ENCODE data around the gene IHH. TPM values are rescaled to one million over a fixed set of nuclear protein-coding genes. Genes with fewer than 3 reads are reported as not detected.

IHH gene
- total RNA-seq, 1 donor from 2014 or later = 10.8 TPM

- Mint-ChIP-seq H3K9me3 (no peaks in the 10 kb centered on the region), H3K4me1 (ENCODE audit: unreplicated experiment) (peaks cover under 1% of the 10 kb centered on the region), H3K36me3 (no peaks in the 10 kb centered on the region), H3K27ac (no peak overlapping the region), H3K4me3 (no peak overlapping the region), H3K27me3 (peaks cover 83% of the 10 kb centered on the region)
- no peak for TF ChIP-seq CTCF (conservative IDR thresholded peaks at IDR 0.05)
- no peak for DNase-seq (ENCODE audit: extremely low spot score, unreplicated experiment)
Measured at GRCh38 chr2:219035942-219036341, 24.8 kb downstream of the IHH start.

- Mint-ChIP-seq H3K27me3 (peaks cover 74% of the 10 kb centered on the region), H3K9me3 (no peaks in the 10 kb centered on the region), H3K27ac (no peak overlapping the region), H3K36me3 (no peaks in the 10 kb centered on the region), H3K4me1 (ENCODE audit: unreplicated experiment) (no peaks in the 10 kb centered on the region), H3K4me3 (no peak overlapping the region)
- no peak for TF ChIP-seq CTCF (conservative IDR thresholded peaks at IDR 0.05)
- no peak for DNase-seq (ENCODE audit: extremely low spot score, unreplicated experiment)
Measured at GRCh38 chr2:219034823-219035222, 25.9 kb downstream of the IHH start.

DNA sequence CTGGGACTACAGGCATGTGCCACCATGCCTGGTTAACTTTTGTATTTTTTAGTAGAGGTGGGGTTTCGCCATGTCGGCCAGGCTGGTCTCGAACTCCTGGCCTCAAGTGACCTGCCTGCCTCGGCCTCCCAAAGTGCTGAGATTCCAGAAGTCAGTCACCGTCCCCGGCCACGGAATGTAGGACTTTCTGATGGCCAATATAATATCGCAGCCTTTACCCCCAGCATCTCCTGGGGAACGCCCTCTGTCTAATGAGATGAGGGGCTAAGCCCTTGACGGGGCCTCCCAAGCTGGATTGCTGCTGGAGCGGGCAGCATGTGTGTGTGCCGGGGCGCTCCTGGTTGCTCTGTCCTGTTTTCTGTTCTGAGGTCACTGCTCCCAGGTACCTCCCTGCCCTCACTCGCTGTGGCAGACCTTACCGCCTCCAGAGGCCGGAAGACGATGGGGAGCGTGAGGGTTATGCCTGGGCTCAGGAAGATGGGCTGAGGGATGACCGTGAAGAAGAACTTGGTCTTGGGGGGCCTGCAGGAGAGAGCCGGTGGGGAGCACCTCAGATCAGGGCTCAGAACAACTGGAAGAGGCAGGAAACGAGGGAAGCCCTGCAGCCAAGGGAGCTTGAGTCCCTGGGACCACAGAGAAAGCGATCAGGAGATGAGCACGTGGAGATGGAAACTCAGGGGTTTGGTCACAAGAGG is 28.5 kb downstream of the IHH start:
- no peak for DNase-seq (ENCODE audit: extremely low spot score, unreplicated experiment)
- H3K27me3 Mint-ChIP-seq = peaks cover 65% of the 10 kb centered on the region
- no peaks in the 10 kb centered on the region for H3K4me1 Mint-ChIP-seq (ENCODE audit: unreplicated experiment)
- H3K36me3 Mint-ChIP-seq = no peaks in the 10 kb centered on the region
- H3K4me3 Mint-ChIP-seq = no peak overlapping the region
- no peaks in the 10 kb centered on the region for H3K9me3 Mint-ChIP-seq
- TF ChIP-seq CTCF (conservative IDR thresholded peaks at IDR 0.05) = no peak
- no peak overlapping the region for H3K27ac Mint-ChIP-seq

DNA sequence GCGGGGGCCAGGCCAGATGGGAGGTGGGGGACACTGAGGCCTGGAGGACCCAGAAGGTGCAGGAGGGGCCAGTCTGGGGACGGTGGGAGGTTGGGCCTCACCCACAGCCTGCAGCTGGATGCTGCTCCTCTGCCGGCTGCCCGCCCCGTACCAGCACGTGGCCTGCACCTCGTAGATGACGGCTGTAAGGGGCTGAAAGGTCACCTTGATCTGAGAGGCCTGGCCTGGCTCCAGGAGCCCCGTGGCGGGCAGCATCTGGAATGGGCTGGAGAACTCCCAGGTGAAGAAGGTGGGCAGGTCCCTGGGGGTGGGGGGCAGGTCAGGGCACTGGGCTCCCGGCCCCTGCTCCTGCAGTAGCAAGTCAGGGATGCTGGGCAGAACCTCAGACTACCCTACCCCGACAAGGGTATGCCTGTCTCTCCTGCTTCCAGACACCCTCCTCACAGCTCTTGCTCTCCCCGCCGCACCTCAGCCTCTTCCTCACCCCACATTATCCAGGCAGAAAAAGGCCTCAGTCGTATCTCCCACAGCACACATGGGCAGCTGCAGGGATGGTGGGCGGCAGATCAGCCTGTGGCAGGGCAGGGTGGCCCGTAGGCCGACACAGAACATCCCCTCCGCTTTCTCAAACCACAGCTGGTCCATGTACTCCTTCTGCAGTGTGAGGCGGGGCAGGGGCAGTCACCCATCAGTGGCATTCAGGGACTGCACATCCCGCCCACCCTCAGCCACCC is 29.5 kb downstream of the IHH start:
- Mint-ChIP-seq H3K4me1 (ENCODE audit: unreplicated experiment) (no peaks in the 10 kb centered on the region), H3K9me3 (no peaks in the 10 kb centered on the region), H3K27ac (no peak overlapping the region), H3K27me3 (peaks cover 63% of the 10 kb centered on the region), H3K4me3 (no peak overlapping the region), H3K36me3 (no peaks in the 10 kb centered on the region)
- DNase-seq (ENCODE audit: extremely low spot score, unreplicated experiment) = no peak
- no peak for TF ChIP-seq CTCF (conservative IDR thresholded peaks at IDR 0.05)

- Mint-ChIP-seq H3K36me3 (no peaks in the 10 kb centered on the region), H3K9me3 (no peaks in the 10 kb centered on the region), H3K27ac (no peak overlapping the region), H3K4me1 (ENCODE audit: unreplicated experiment) (no peaks in the 10 kb centered on the region), H3K4me3 (no peak overlapping the region), H3K27me3 (peaks cover 62% of the 10 kb centered on the region)
- DNase-seq (ENCODE audit: extremely low spot score, unreplicated experiment) = no peak
- no peak for TF ChIP-seq CTCF (conservative IDR thresholded peaks at IDR 0.05)
Measured at GRCh38 chr2:219030177-219030940, 30.4 kb downstream of the IHH start.
